Measurements from ENCODE around the gene SLC6A4. TPM values are rescaled to one million over a fixed set of nuclear protein-coding genes. Genes with fewer than 3 reads are reported as not detected.
"Not testable (repeated sequence)": the region's sequence is repeated elsewhere in the genome, so short reads cannot be mapped to it uniquely, and the experiment has no call there.

Gene SLC6A4
- total and polyA plus RNA-seq, 5 experiments from 2014 or later, result 0.05 to 0.16 TPM; not detected in 3

DNA sequence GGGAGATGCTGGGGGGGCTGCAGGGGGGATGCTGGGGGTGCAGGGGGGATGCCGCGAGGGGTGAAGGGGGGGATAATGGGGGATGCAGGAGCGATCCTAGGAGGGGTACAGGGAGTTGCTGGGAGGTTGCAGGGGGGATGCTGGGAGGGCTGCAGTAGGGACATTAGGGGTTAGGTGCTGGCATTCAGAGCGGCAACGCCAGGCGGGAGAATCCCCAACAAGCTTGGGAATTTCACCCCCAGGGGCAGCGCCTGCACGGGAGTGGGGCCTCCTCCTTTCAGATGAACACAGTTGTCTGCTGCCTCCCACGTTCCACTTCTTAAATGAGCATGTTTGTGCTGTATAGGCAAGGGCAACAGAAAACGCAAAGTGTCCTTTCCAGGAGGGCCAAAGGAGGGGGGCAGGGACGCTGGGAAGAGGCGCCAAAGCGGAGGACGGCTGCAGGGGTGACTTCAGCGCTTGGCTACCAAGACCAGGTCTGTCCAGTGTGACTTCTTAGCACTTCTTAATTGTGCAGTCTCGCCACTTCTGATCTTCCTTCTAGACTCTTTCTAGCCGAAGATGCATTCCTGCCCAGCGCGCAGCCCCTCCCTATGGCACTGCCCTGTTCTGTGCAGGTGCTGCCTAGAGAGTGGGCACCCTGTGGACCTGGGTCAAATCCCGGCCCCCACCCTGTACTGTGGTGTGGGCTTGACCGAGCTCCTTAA lies 2.0 kb upstream of the SLC6A4 start:
- H3K4me1 Mint-ChIP-seq, result peaks cover 7 to 33% (median 27%) of the 10 kb centered on the region in 4 donors
- POLR2A ChIA-PET, result no interaction called here
- no peak for DNase-seq
- peak overlapping the region in 3 of 10 donors; percentile 14 to 61 (median 27) for H3K4me3 Mint-ChIP-seq
- H3K27me3 Mint-ChIP-seq, result peaks cover 35 to 77% (median 62%) of the 10 kb centered on the region in 5 donors
- no peak for ATAC-seq
- H3K27ac Mint-ChIP-seq, result no peak overlapping the region
- H3K9me3 Mint-ChIP-seq, result peaks cover 0 to 2% (median 0%) of the 10 kb centered on the region in 9 donors
- H3K36me3 Mint-ChIP-seq, result peaks cover 0 to 3% (median 0%) of the 10 kb centered on the region in 3 donors

GRCh38 chr17:30236766-30237165 lies 1.3 kb upstream of the SLC6A4 start:
- H3K27ac Mint-ChIP-seq, result no peak overlapping the region
- H3K9me3 Mint-ChIP-seq, result peaks cover 0 to 2% (median 0%) of the 10 kb centered on the region in 9 donors
- ATAC-seq (no peak), DNase-seq (no peak)
- H3K4me1 Mint-ChIP-seq, result peaks cover 7 to 33% (median 27%) of the 10 kb centered on the region in 4 donors
- peaks cover 37 to 83% (median 65%) of the 10 kb centered on the region in 5 donors for H3K27me3 Mint-ChIP-seq
- peaks cover 0 to 3% (median 0%) of the 10 kb centered on the region in 3 donors for H3K36me3 Mint-ChIP-seq
- H3K4me3 Mint-ChIP-seq, result peak overlapping the region in 8 of 10 donors; percentile 18 to 73 (median 48)
- POLR2A ChIA-PET, result no interaction called here

DNA sequence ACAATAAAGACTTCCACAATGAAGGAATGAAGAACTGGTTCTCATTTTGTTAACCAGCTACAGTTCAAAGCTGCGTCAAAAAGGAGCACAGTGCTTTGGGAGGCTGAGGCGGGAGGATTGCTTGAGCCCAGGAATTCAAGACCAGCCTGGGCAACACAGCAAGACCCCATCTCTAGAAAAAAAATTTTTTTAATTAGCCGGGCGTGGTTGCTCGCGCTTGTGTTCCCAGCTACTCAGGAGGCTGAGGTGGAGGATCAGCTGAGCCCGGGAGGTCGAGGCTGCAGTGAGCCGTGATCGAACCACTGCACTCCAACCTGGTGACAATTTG lies 764 bp upstream of the SLC6A4 start:
- Mint-ChIP-seq H3K4me3 (peak overlapping the region; percentile 53 to 77 (median 70)), H3K4me1 (peaks cover 7 to 33% (median 27%) of the 10 kb centered on the region in 4 donors), H3K27ac (no peak overlapping the region), H3K36me3 (peaks cover 0 to 3% (median 0%) of the 10 kb centered on the region in 3 donors), H3K27me3 (peaks cover 37 to 85% (median 67%) of the 10 kb centered on the region in 5 donors), H3K9me3 (peaks cover 0 to 2% (median 0%) of the 10 kb centered on the region in 9 donors)
- ATAC-seq (no peak), DNase-seq (no peak)
- POLR2A ChIA-PET, result no interaction called here

DNA sequence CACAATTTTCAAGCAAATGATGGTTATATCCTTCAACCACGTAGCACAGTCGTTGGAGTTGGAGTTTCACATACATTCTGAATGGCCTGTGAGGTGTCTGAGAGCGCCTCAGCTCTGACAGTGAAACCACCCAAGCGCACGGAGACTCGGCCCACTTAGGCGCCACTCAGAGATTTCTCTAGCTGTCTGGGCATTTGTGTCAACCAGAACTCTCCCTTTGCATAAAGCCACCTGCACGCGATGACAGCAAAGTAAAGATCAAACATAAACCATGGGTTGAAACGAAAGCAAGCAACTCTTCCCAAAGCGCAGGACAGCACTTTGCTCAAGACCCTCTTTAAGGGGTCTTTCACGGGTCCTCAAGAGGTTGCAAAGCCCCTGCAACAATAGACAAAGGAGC lies 533 bp downstream of the SLC6A4 start:
- POLR2A ChIA-PET, result no interaction called here

GRCh38 chr17:30234296-30234695 lies 1.2 kb downstream of the SLC6A4 start:
- peak overlapping the region in 1 of 10 donors; percentile 81 for H3K4me3 Mint-ChIP-seq
- ATAC-seq (no peak), DNase-seq (no peak)
- POLR2A ChIA-PET, result no interaction called here
- peaks cover 0 to 3% (median 0%) of the 10 kb centered on the region in 3 donors for H3K36me3 Mint-ChIP-seq
- no peak overlapping the region for H3K27ac Mint-ChIP-seq
- H3K4me1 Mint-ChIP-seq, result peaks cover 7 to 33% (median 27%) of the 10 kb centered on the region in 4 donors
- no peaks in the 10 kb centered on the region for H3K9me3 Mint-ChIP-seq
- peaks cover 38 to 89% (median 67%) of the 10 kb centered on the region in 5 donors for H3K27me3 Mint-ChIP-seq

More for the DNA sequence above, 533 bp downstream of the SLC6A4 start:
- H3K9me3 Mint-ChIP-seq, result no peaks in the 10 kb centered on the region
- DNase-seq, result no peak
- peaks cover 41 to 89% (median 69%) of the 10 kb centered on the region in 5 donors for H3K27me3 Mint-ChIP-seq
- H3K36me3 Mint-ChIP-seq, result peaks cover 0 to 3% (median 0%) of the 10 kb centered on the region in 3 donors
- peaks cover 7 to 33% (median 27%) of the 10 kb centered on the region in 4 donors for H3K4me1 Mint-ChIP-seq
- H3K4me3 Mint-ChIP-seq, result peak overlapping the region; percentile 51 to 81 (median 72)
- ATAC-seq, result no peak
- H3K27ac Mint-ChIP-seq, result peak overlapping the region in 1 of 10 donors; percentile 6

- POLR2A ChIA-PET, result interaction anchor here (0.6 kb wide), 1 partner anchor 426 kb away, joined by 3 read pairs; no protein-coding TSS in a partner anchor
- no peak for DNase-seq
- Mint-ChIP-seq H3K4me1 (peaks cover 5 to 24% (median 17%) of the 10 kb centered on the region in 4 donors), H3K27me3 (peaks cover 38 to 87% (median 62%) of the 10 kb centered on the region in 5 donors), H3K27ac (no peak overlapping the region), H3K4me3 (peak overlapping the region in 1 of 10 donors; percentile 24), H3K36me3 (peaks cover 0 to 3% (median 0%) of the 10 kb centered on the region in 3 donors), H3K9me3 (no peaks in the 10 kb centered on the region)
- ATAC-seq, result no peak
These were observed 2.6 kb downstream of the SLC6A4 start for GRCh38 chr17:30232824-30233427.

GRCh38 chr17:30232015-30232823 lies 3.3 kb downstream of the SLC6A4 start:
- no peak overlapping the region for H3K4me3 Mint-ChIP-seq
- H3K27me3 Mint-ChIP-seq, result peaks cover 34 to 80% (median 55%) of the 10 kb centered on the region in 5 donors
- POLR2A ChIA-PET, result no interaction called here
- DNase-seq (no peak), ATAC-seq (no peak)
- peaks cover 0 to 3% (median 0%) of the 10 kb centered on the region in 3 donors for H3K36me3 Mint-ChIP-seq
- no peak overlapping the region for H3K27ac Mint-ChIP-seq
- no peaks in the 10 kb centered on the region for H3K9me3 Mint-ChIP-seq
- peaks cover 5 to 17% (median 15%) of the 10 kb centered on the region in 4 donors for H3K4me1 Mint-ChIP-seq

DNA sequence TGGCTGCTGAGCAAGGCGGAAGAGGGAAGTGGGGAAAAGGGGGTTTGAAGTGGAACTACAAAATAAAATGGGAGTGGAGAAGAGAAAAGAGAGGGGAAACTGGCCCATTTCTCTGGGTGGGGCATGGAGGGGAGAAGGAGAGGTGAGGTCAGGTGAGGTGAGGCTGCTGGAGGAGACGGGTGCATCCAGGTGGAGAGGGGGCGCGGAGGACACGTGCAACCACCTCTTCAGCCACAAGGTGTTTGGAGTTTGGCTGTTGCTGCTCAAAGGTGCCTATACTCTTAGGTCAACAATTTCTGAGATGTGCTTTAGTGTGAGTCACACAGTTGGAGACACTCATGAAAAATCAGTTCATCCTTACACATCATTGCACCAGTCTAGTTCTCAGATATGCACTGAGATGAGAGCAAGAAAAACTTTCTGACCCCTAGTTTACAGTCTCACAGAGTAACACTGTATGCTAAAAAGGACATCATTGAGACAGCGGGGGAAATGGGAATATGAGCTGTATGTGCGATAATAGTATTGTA lies 4.8 kb downstream of the SLC6A4 start:
- peaks cover 33 to 71% (median 49%) of the 10 kb centered on the region in 5 donors for H3K27me3 Mint-ChIP-seq
- no peak overlapping the region for H3K4me3 Mint-ChIP-seq
- no peaks in the 10 kb centered on the region for H3K36me3 Mint-ChIP-seq
- peak overlapping the region in 1 of 10 donors; percentile 43 for H3K27ac Mint-ChIP-seq
- POLR2A ChIA-PET, result no interaction called here
- DNase-seq, result no peak
- ATAC-seq, result no peak
- no peaks in the 10 kb centered on the region for H3K9me3 Mint-ChIP-seq
- peaks cover 2 to 10% (median 7%) of the 10 kb centered on the region in 4 donors for H3K4me1 Mint-ChIP-seq

GRCh38 chr17:30230009-30230408 lies 5.5 kb downstream of the SLC6A4 start:
- H3K4me3 Mint-ChIP-seq, DNase-seq, H3K27ac Mint-ChIP-seq, ATAC-seq, H3K9me3 Mint-ChIP-seq, POLR2A ChIA-PET, H3K4me1 Mint-ChIP-seq, H3K36me3 Mint-ChIP-seq: not testable (repeated sequence)
- H3K27me3 Mint-ChIP-seq, result peaks cover 32 to 74% (median 45%) of the 10 kb centered on the region in 5 donors

GRCh38 chr17:30229012-30229411 lies 6.5 kb downstream of the SLC6A4 start:
- POLR2A ChIA-PET, result no interaction called here
- no peak overlapping the region for H3K27ac Mint-ChIP-seq
- H3K27me3 Mint-ChIP-seq, result peaks cover 25 to 66% (median 36%) of the 10 kb centered on the region in 5 donors
- ATAC-seq (no peak), DNase-seq (no peak)
- H3K4me1 Mint-ChIP-seq, result no peaks in the 10 kb centered on the region
- H3K9me3 Mint-ChIP-seq, result no peaks in the 10 kb centered on the region
- H3K36me3 Mint-ChIP-seq, result no peaks in the 10 kb centered on the region
- no peak overlapping the region for H3K4me3 Mint-ChIP-seq

GRCh38 chr17:30228011-30228410 lies 7.5 kb downstream of the SLC6A4 start:
- Mint-ChIP-seq H3K9me3 (no peaks in the 10 kb centered on the region), H3K36me3 (no peaks in the 10 kb centered on the region), H3K27ac (no peak overlapping the region), H3K4me3 (no peak overlapping the region), H3K4me1 (no peaks in the 10 kb centered on the region), H3K27me3 (peaks cover 16 to 56% (median 28%) of the 10 kb centered on the region in 5 donors)
- DNase-seq (no peak), ATAC-seq (no peak)
- POLR2A ChIA-PET, result no interaction called here

DNA sequence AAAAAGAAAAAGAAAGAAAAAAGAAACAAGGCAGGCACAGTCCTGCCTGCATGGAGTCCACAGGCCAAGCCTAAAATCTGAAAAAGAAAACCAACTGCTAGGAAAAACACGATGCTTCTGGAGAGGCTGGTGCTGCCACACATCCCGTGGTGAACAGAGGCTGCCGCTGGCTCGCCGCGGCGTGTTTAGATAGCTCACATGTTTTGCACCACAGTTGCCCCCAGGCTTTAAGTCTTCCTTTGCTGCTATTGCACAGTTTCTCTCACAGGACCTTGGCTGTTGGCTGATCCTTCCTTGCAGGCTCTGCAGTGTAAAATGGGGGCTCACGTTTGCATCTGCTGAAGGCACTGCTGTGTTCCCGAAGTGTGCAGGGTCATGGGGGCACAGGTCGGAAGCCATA lies 8.6 kb downstream of the SLC6A4 start:
- no peaks in the 10 kb centered on the region for H3K9me3 Mint-ChIP-seq
- H3K27me3 Mint-ChIP-seq, result peaks cover 10 to 44% (median 20%) of the 10 kb centered on the region in 5 donors
- H3K27ac Mint-ChIP-seq, result no peak overlapping the region
- no peak overlapping the region for H3K4me3 Mint-ChIP-seq
- H3K4me1 Mint-ChIP-seq, result no peaks in the 10 kb centered on the region
- POLR2A ChIA-PET, result no interaction called here
- H3K36me3 Mint-ChIP-seq, result no peaks in the 10 kb centered on the region
- no peak for ATAC-seq
- no peak for DNase-seq
